HG02678 (cell line): ENCODE results near the gene APOL4.
"Not testable (repeated sequence)": the region's sequence is repeated elsewhere in the genome, so short reads cannot be mapped to it uniquely, and the experiment has no call there.

ENCODE experiments used
- ATAC-seq: cut with Tn5 transposase; IDR thresholded peaks from one replicate; pipeline ENCODE4 v1.9.1; 2021; ENCODE audit warnings: mild to moderate bottlenecking, moderate library complexity; ENCODE audit not compliant: unreplicated experiment

APOL4 gene

DNA sequence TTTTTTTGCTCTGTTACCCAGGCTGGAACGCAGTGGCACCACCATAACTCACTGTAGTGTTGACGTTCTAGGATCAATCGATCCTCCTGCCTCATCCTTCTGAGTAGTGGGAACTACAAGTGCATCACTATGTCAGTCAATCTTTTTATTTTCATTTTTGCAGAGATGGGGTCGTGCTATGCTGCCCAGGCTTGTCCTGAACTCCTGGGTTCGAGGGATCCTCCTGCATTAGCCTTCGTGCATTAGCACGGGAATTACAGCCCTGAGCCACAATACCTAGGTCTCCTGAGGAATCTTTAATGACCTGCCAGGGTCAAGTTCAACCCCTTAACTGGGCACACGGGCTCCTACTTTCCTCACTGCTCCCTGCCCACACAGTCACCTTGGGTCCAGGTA is 45.5 kb downstream of the APOL4 start:
- ATAC-seq: no peak

DNA sequence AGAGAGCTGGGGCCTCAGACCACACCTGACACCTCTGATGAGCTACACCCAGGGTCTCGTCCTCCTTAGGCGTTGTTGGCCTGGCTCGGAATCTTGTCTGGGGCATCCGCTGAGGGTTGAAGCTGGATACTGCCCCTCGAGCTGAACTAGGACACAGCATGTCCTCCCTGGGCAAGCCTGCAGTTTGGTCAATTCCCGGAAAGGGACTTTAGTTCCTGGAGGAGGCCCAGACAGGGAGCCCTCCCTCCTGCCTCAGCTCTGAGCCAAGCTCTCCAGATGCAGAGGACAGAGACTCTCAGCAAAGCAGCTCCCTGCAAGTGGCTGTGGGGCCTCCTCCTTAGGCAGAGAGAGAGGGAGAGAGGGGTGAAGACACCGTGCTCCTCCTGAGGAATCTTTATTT is 45.9 kb downstream of the APOL4 start:
- ATAC-seq: no peak

- ATAC-seq: no peak
Measured at GRCh38 chr22:36154423-36154945, 47.1 kb downstream of the APOL4 start.

- no peak for ATAC-seq
Measured at GRCh38 chr22:36153501-36154422, 47.8 kb downstream of the APOL4 start.

- not testable (repeated sequence) for ATAC-seq
Measured at GRCh38 chr22:36152821-36153220, 48.8 kb downstream of the APOL4 start.

- no peak for ATAC-seq
Measured at GRCh38 chr22:36152088-36152487, 49.5 kb downstream of the APOL4 start.

- ATAC-seq: no peak
Measured at GRCh38 chr22:36151006-36151595, 50.5 kb downstream of the APOL4 start.

GRCh38 chr22:36149441-36149840 is 52.2 kb downstream of the APOL4 start:
- no peak for ATAC-seq

GRCh38 chr22:36148411-36148810 is 53.2 kb downstream of the APOL4 start:
- no peak for ATAC-seq

GRCh38 chr22:36147196-36147791 is 54.3 kb downstream of the APOL4 start:
- no peak for ATAC-seq

DNA sequence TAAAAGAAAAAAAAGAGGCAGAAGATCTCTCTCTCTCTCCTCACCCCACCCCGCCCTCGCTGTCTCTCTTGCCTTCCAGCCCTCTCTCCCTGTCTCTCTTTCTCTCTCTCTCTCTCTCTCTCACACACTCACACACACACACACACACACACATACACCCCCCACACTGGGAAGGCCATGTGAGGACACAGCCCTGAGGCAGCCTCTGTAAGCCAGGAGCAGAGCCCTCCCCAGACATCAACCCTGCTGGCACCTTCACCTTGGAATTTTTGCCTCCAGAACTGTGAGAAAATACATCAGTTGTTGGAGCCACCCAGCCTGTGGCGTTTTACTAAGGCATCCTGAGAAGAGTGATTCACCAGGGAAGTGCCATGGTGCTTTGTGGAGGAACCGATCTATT is 55.7 kb downstream of the APOL4 start:
- no peak for ATAC-seq

- ATAC-seq: no peak
Measured at GRCh38 chr22:36144886-36145541, 56.6 kb downstream of the APOL4 start.

DNA sequence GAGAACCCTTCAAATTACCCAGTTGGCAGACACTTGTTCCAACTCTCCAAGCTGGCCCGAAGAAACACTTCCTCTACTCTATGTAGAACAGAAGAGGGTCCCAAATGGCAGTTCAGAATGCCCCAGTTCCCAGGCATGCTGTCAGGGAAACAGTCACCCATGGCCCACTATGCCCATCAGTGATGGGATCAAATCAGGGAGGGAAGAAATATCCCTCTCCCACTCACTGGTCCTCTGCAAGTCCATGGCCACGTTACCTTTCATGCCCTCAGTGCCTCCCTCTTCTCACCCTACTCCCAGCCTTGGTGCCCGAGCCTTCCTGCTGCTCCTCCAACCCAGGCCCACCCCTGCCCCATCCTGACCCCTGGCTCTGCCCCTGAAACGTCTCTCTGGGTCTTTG is 57.7 kb downstream of the APOL4 start:
- no peak for ATAC-seq

GRCh38 chr22:36143066-36143815 is 58.4 kb downstream of the APOL4 start:
- ATAC-seq: no peak

- no peak for ATAC-seq
Measured at GRCh38 chr22:36141481-36141880, 60.1 kb downstream of the APOL4 start.
